Natural killer cell (primary cell): ENCODE data around the gene WBP2. TPM values are rescaled to one million over a fixed set of nuclear protein-coding genes. Genes with fewer than 3 reads are reported as not detected.

Experiments
- ATAC-seq, 3 donors: fragments of 150-1000 bp in 2 of 3; fragments of 200-7000 bp in 1 of 3; cut with Tn5 transposase; 1 replicate in 1 of 3; 2 replicates in 2 of 3; pipeline ENCODE4 v1.10.0; 2021; ENCODE audit warnings: mild to moderate bottlenecking in 2 of 3, moderate library complexity in 2 of 3
- DNase-seq, 2 donors: peaks; one replicate each; pipeline versions ENCODE4 v3.0.0 to v3.0.0-alpha.2; 2013 to 2021; ENCODE audit warnings: mixed read lengths in 1 of 2
- H3K27ac ChIP-seq: one replicate; pipeline ENCODE4 v1.5.1; 2013; ENCODE audit warnings: mild to moderate bottlenecking, low read length
- H3K27me3 ChIP-seq: one replicate; pipeline ENCODE4 v1.6.1; 2013; ENCODE audit warnings: low read length; ENCODE audit not compliant: control insufficient read depth, insufficient read depth
- H3K36me3 ChIP-seq: one replicate; pipeline ENCODE4 v1.6.1; 2013; ENCODE audit warnings: low read length; ENCODE audit not compliant: control insufficient read depth, insufficient read depth
- H3K4me1 ChIP-seq: one replicate; pipeline ENCODE4 v1.6.1; 2013; ENCODE audit warnings: low read length; ENCODE audit not compliant: control insufficient read depth, insufficient read depth
- H3K4me3 ChIP-seq: one replicate; pipeline ENCODE4 v1.5.1; 2013; ENCODE audit warnings: low read length
- H3K9me3 ChIP-seq: one replicate; pipeline ENCODE4 v1.6.1; 2013; ENCODE audit warnings: low read length; ENCODE audit not compliant: control insufficient read depth, insufficient read depth
- H3K27ac Mint-ChIP-seq, 2 donors: one replicate each; pipeline ENCODE4 v1.8.0; 2022; ENCODE audit warnings: mild to moderate bottlenecking in 2 of 2, mixed read lengths in 2 of 2, moderate library complexity in 1 of 2
- H3K27me3 Mint-ChIP-seq, 2 donors: one replicate each; pipeline ENCODE4 v1.8.0; 2022; ENCODE audit warnings: low read depth in 2 of 2, mixed read lengths in 2 of 2
- H3K36me3 Mint-ChIP-seq: one replicate; pipeline ENCODE4 v1.8.0; 2022; ENCODE audit warnings: mixed read lengths
- H3K4me1 Mint-ChIP-seq, 2 donors: one replicate each; pipeline ENCODE4 v1.8.0; 2022; ENCODE audit warnings: mixed read lengths in 2 of 2
- H3K4me3 Mint-ChIP-seq: one replicate; pipeline ENCODE4 v1.8.0; 2022; ENCODE audit warnings: mild to moderate bottlenecking, moderate library complexity, mixed read lengths
- H3K9me3 Mint-ChIP-seq, 2 donors: one replicate each; pipeline ENCODE4 v1.8.0; 2022; ENCODE audit warnings: mixed read lengths in 2 of 2
- WGBS: methylation state at CpG from one replicate; pipeline ENCODE4 v1.1.7; 2013; ENCODE audit warnings: missing lambda C conversion rate; ENCODE audit not compliant: insufficient coverage; 5-methylcytosine and 5-hydroxymethylcytosine counted together
- intact Hi-C: fragments of 100-400 bp; cut with micrococcal nuclease; formaldehyde crosslinking; loops from one replicate; pipeline ENCODE4 v1.14.2; 2022
- total RNA-seq, 4 donors: library from RNA; stranded (reverse); fragments of 120-200 nt in 1 of 4; gene quantifications; one replicate each; pipeline versions ENCODE4 v1.2.3 to v1.2.4, GENCODE V29; 2013 to 2022
- TF ChIP-seq, protein P1 (sequence below): fragments of 200-600 bp; IDR thresholded peaks from one replicate; pipeline ENCODE4 v1.8.0; 2022; ENCODE audit warnings: antibody characterized with exemption

WBP2 gene
- total RNA-seq, 3 donors from 2014 or later (not counting 1 experiment from before 2014, with no cell fraction given), result 81.1 to 106 (median 95.2) TPM

- ATAC-seq, result no peak
These were observed 34.7 kb downstream of the WBP2 start for GRCh38 chr17:75820094-75821080.

GRCh38 chr17:75819678-75820077, 35.5 kb downstream of the WBP2 start:
- Histone ChIP-seq H3K4me3 (no peak overlapping the region), H3K27me3 (no peaks in the 10 kb centered on the region), H3K36me3 (peaks cover 72% of the 10 kb centered on the region), H3K4me1 (peaks cover 13% of the 10 kb centered on the region), H3K9me3 (no peaks in the 10 kb centered on the region), H3K27ac (no peak overlapping the region)
- no peak overlapping the region for H3K4me3 Mint-ChIP-seq
- ATAC-seq, result no peak
- no peak for DNase-seq
- no peaks in the 10 kb centered on the region for H3K36me3 Mint-ChIP-seq
- 93% methylated on average over 16 of the region's 16 CpGs for WGBS
- H3K9me3 Mint-ChIP-seq, result no peaks in the 10 kb centered on the region
- peak overlapping the region in 1 of 2 donors; percentile 61 for H3K27ac Mint-ChIP-seq
- H3K4me1 Mint-ChIP-seq, result peaks cover 0 to 12% of the 10 kb centered on the region in 2 donors
- intact Hi-C loops, result no loop called here
- no peaks in the 10 kb centered on the region for H3K27me3 Mint-ChIP-seq
- TF ChIP-seq, protein P1, sequence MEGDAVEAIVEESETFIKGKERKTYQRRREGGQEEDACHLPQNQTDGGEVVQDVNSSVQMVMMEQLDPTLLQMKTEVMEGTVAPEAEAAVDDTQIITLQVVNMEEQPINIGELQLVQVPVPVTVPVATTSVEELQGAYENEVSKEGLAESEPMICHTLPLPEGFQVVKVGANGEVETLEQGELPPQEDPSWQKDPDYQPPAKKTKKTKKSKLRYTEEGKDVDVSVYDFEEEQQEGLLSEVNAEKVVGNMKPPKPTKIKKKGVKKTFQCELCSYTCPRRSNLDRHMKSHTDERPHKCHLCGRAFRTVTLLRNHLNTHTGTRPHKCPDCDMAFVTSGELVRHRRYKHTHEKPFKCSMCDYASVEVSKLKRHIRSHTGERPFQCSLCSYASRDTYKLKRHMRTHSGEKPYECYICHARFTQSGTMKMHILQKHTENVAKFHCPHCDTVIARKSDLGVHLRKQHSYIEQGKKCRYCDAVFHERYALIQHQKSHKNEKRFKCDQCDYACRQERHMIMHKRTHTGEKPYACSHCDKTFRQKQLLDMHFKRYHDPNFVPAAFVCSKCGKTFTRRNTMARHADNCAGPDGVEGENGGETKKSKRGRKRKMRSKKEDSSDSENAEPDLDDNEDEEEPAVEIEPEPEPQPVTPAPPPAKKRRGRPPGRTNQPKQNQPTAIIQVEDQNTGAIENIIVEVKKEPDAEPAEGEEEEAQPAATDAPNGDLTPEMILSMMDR, result no peak

More at GRCh38 chr17:75820094-75821080, 34.7 kb downstream of the WBP2 start:
- Histone ChIP-seq H3K27ac (no peak overlapping the region), H3K27me3 (no peaks in the 10 kb centered on the region), H3K4me3 (no peak overlapping the region), H3K36me3 (peaks cover 66% of the 10 kb centered on the region), H3K4me1 (peaks cover 13% of the 10 kb centered on the region), H3K9me3 (no peaks in the 10 kb centered on the region)
- H3K36me3 Mint-ChIP-seq, result no peaks in the 10 kb centered on the region
- no peak overlapping the region for H3K4me3 Mint-ChIP-seq
- H3K9me3 Mint-ChIP-seq, result no peaks in the 10 kb centered on the region
- WGBS, result 92% methylated on average over 21 of the region's 21 CpGs
- no peak for DNase-seq
- TF ChIP-seq, protein P1, result no peak
- no peaks in the 10 kb centered on the region for H3K27me3 Mint-ChIP-seq
- peaks cover 0 to 12% of the 10 kb centered on the region in 2 donors for H3K4me1 Mint-ChIP-seq
- H3K27ac Mint-ChIP-seq, result no peak overlapping the region
- intact Hi-C loops, result no loop called here

- DNase-seq (no peak), ATAC-seq (no peak)
- intact Hi-C loops, result no loop called here
- Mint-ChIP-seq H3K4me3 (no peak overlapping the region), H3K36me3 (no peaks in the 10 kb centered on the region), H3K9me3 (no peaks in the 10 kb centered on the region), H3K27ac (peak overlapping the region in 1 of 2 donors; percentile 61), H3K4me1 (peaks cover 0 to 12% of the 10 kb centered on the region in 2 donors), H3K27me3 (no peaks in the 10 kb centered on the region)
- peaks cover 13% of the 10 kb centered on the region for H3K4me1 ChIP-seq
- peaks cover 74% of the 10 kb centered on the region for H3K36me3 ChIP-seq
- no peak overlapping the region for H3K27ac ChIP-seq
- TF ChIP-seq, protein P1, result no peak
- WGBS, result 96% methylated on average over 7 of the region's 7 CpGs
- no peaks in the 10 kb centered on the region for H3K9me3 ChIP-seq
- no peak overlapping the region for H3K4me3 ChIP-seq
- no peaks in the 10 kb centered on the region for H3K27me3 ChIP-seq
These were observed 36.0 kb downstream of the WBP2 start for GRCh38 chr17:75819116-75819515.
